ENCODE results near the gene EYS.
"Not testable (repeated sequence)": the region's sequence is repeated elsewhere in the genome, so short reads cannot be mapped to it uniquely, and the experiment has no call there.

The EYS gene

GRCh38 chr6:63912887-63913286, 1794.1 kb downstream of the EYS start:
- Histone ChIP-seq H3K9me3 (ENCODE audit: insufficient read depth, low read length) (no peaks in the 10 kb centered on the region), H3K4me3 (ENCODE audit: insufficient read length, low read depth) (no peak overlapping the region), H3K27me3 (ENCODE audit: insufficient read depth, insufficient read length) (no peaks in the 10 kb centered on the region), H3K9ac (ENCODE audit: insufficient read length, low read depth) (no peak overlapping the region), H3K36me3 (ENCODE audit: insufficient read depth, insufficient read length, low read length) (no peaks in the 10 kb centered on the region), H3K4me1 (ENCODE audit: insufficient read depth, insufficient read length) (no peaks in the 10 kb centered on the region)
- no peak for TF ChIP-seq YY1 (IDR thresholded peaks at IDR 0.05; ENCODE audit: insufficient read depth, insufficient read length)
- no peak for TF ChIP-seq SUZ12 (IDR thresholded peaks at IDR 0.05; ENCODE audit: extremely low read depth, insufficient read depth, insufficient read length)
- TF ChIP-seq ZNF274 (IDR thresholded peaks at IDR 0.05; ENCODE audit: low read depth, low read length), result no peak
- DNase-seq (ENCODE audit: low read depth, low spot score), result no peak

GRCh38 chr6:63910863-63911551, 1796.0 kb downstream of the EYS start:
- DNase-seq (ENCODE audit: low read depth, low spot score), result no peak
- TF ChIP-seq YY1 (IDR thresholded peaks at IDR 0.05; ENCODE audit: insufficient read depth, insufficient read length) (no peak), ZNF274 (IDR thresholded peaks at IDR 0.05; ENCODE audit: low read depth, low read length) (no peak), SUZ12 (IDR thresholded peaks at IDR 0.05; ENCODE audit: extremely low read depth, insufficient read depth, insufficient read length) (no peak)
- H3K4me1 ChIP-seq (ENCODE audit: insufficient read depth, insufficient read length), result no peaks in the 10 kb centered on the region
- H3K36me3 ChIP-seq (ENCODE audit: insufficient read depth, insufficient read length, low read length), result no peaks in the 10 kb centered on the region
- H3K9me3 ChIP-seq (ENCODE audit: insufficient read depth, low read length), result no peaks in the 10 kb centered on the region
- H3K9ac ChIP-seq (ENCODE audit: insufficient read length, low read depth), result no peak overlapping the region
- H3K27me3 ChIP-seq (ENCODE audit: insufficient read depth, insufficient read length), result no peaks in the 10 kb centered on the region
- H3K4me3 ChIP-seq (ENCODE audit: insufficient read length, low read depth), result no peak overlapping the region

- Histone ChIP-seq H3K9ac (ENCODE audit: insufficient read length, low read depth) (no peak overlapping the region), H3K27me3 (ENCODE audit: insufficient read depth, insufficient read length) (no peaks in the 10 kb centered on the region), H3K4me3 (ENCODE audit: insufficient read length, low read depth) (no peak overlapping the region), H3K36me3 (ENCODE audit: insufficient read depth, insufficient read length, low read length) (no peaks in the 10 kb centered on the region), H3K9me3 (ENCODE audit: insufficient read depth, low read length) (no peaks in the 10 kb centered on the region), H3K4me1 (ENCODE audit: insufficient read depth, insufficient read length) (no peaks in the 10 kb centered on the region)
- no peak for DNase-seq (ENCODE audit: low read depth, low spot score)
- TF ChIP-seq SUZ12 (IDR thresholded peaks at IDR 0.05; ENCODE audit: extremely low read depth, insufficient read depth, insufficient read length), result no peak
- TF ChIP-seq YY1 (IDR thresholded peaks at IDR 0.05; ENCODE audit: insufficient read depth, insufficient read length), result no peak
- no peak for TF ChIP-seq ZNF274 (IDR thresholded peaks at IDR 0.05; ENCODE audit: low read depth, low read length)
Observed at GRCh38 chr6:63904650-63905248, 1802.3 kb downstream of the EYS start.

- DNase-seq (ENCODE audit: low read depth, low spot score), result no peak
- H3K4me1 ChIP-seq (ENCODE audit: insufficient read depth, insufficient read length), result no peaks in the 10 kb centered on the region
Observed at GRCh38 chr6:63899550-63899949, 1807.5 kb downstream of the EYS start.

GRCh38 chr6:63897952-63898351, 1809.1 kb downstream of the EYS start:
- no peaks in the 10 kb centered on the region for H3K36me3 ChIP-seq (ENCODE audit: insufficient read depth, insufficient read length, low read length)
- DNase-seq (ENCODE audit: low read depth, low spot score), result no peak
- no peak overlapping the region for H3K9ac ChIP-seq (ENCODE audit: insufficient read length, low read depth)
- H3K27me3 ChIP-seq (ENCODE audit: insufficient read depth, insufficient read length), result no peaks in the 10 kb centered on the region
- TF ChIP-seq SUZ12 (IDR thresholded peaks at IDR 0.05; ENCODE audit: extremely low read depth, insufficient read depth, insufficient read length) (no peak), ZNF274 (IDR thresholded peaks at IDR 0.05; ENCODE audit: low read depth, low read length) (no peak), YY1 (IDR thresholded peaks at IDR 0.05; ENCODE audit: insufficient read depth, insufficient read length) (no peak)
- no peaks in the 10 kb centered on the region for H3K9me3 ChIP-seq (ENCODE audit: insufficient read depth, low read length)
- no peaks in the 10 kb centered on the region for H3K4me1 ChIP-seq (ENCODE audit: insufficient read depth, insufficient read length)
- no peak overlapping the region for H3K4me3 ChIP-seq (ENCODE audit: insufficient read length, low read depth)

More at GRCh38 chr6:63899550-63899949, 1807.5 kb downstream of the EYS start:
- Histone ChIP-seq H3K36me3 (ENCODE audit: insufficient read depth, insufficient read length, low read length) (no peaks in the 10 kb centered on the region), H3K27me3 (ENCODE audit: insufficient read depth, insufficient read length) (no peaks in the 10 kb centered on the region), H3K4me3 (ENCODE audit: insufficient read length, low read depth) (no peak overlapping the region), H3K9me3 (ENCODE audit: insufficient read depth, low read length) (no peaks in the 10 kb centered on the region), H3K9ac (ENCODE audit: insufficient read length, low read depth) (no peak overlapping the region)
- TF ChIP-seq SUZ12 (IDR thresholded peaks at IDR 0.05; ENCODE audit: extremely low read depth, insufficient read depth, insufficient read length) (no peak), ZNF274 (IDR thresholded peaks at IDR 0.05; ENCODE audit: low read depth, low read length) (no peak), YY1 (IDR thresholded peaks at IDR 0.05; ENCODE audit: insufficient read depth, insufficient read length) (no peak)

GRCh38 chr6:63897459-63897858, 1809.6 kb downstream of the EYS start:
- TF ChIP-seq ZNF274 (IDR thresholded peaks at IDR 0.05; ENCODE audit: low read depth, low read length) (no peak), SUZ12 (IDR thresholded peaks at IDR 0.05; ENCODE audit: extremely low read depth, insufficient read depth, insufficient read length) (no peak), YY1 (IDR thresholded peaks at IDR 0.05; ENCODE audit: insufficient read depth, insufficient read length) (no peak)
- no peak overlapping the region for H3K4me3 ChIP-seq (ENCODE audit: insufficient read length, low read depth)
- no peak overlapping the region for H3K9ac ChIP-seq (ENCODE audit: insufficient read length, low read depth)
- H3K9me3 ChIP-seq (ENCODE audit: insufficient read depth, low read length), result no peaks in the 10 kb centered on the region
- H3K27me3 ChIP-seq (ENCODE audit: insufficient read depth, insufficient read length), result no peaks in the 10 kb centered on the region
- no peaks in the 10 kb centered on the region for H3K36me3 ChIP-seq (ENCODE audit: insufficient read depth, insufficient read length, low read length)
- DNase-seq (ENCODE audit: low read depth, low spot score), result no peak
- H3K4me1 ChIP-seq (ENCODE audit: insufficient read depth, insufficient read length), result no peaks in the 10 kb centered on the region

GRCh38 chr6:63888416-63888815, 1818.6 kb downstream of the EYS start:
- Histone ChIP-seq H3K4me1 (ENCODE audit: insufficient read depth, insufficient read length) (no peaks in the 10 kb centered on the region), H3K9ac (ENCODE audit: insufficient read length, low read depth) (no peak overlapping the region), H3K27me3 (ENCODE audit: insufficient read depth, insufficient read length) (no peaks in the 10 kb centered on the region), H3K36me3 (ENCODE audit: insufficient read depth, insufficient read length, low read length) (no peaks in the 10 kb centered on the region), H3K9me3 (ENCODE audit: insufficient read depth, low read length) (no peaks in the 10 kb centered on the region), H3K4me3 (ENCODE audit: insufficient read length, low read depth) (no peak overlapping the region)
- TF ChIP-seq SUZ12 (IDR thresholded peaks at IDR 0.05; ENCODE audit: extremely low read depth, insufficient read depth, insufficient read length), result no peak
- no peak for TF ChIP-seq ZNF274 (IDR thresholded peaks at IDR 0.05; ENCODE audit: low read depth, low read length)
- no peak for TF ChIP-seq YY1 (IDR thresholded peaks at IDR 0.05; ENCODE audit: insufficient read depth, insufficient read length)
- DNase-seq (ENCODE audit: low read depth, low spot score), result no peak

- H3K9me3 ChIP-seq (ENCODE audit: insufficient read depth, low read length); H3K4me1 ChIP-seq (ENCODE audit: insufficient read depth, insufficient read length); H3K27me3 ChIP-seq (ENCODE audit: insufficient read depth, insufficient read length); H3K9ac ChIP-seq (ENCODE audit: insufficient read length, low read depth); DNase-seq (ENCODE audit: low read depth, low spot score); H3K4me3 ChIP-seq (ENCODE audit: insufficient read length, low read depth); H3K36me3 ChIP-seq (ENCODE audit: insufficient read depth, insufficient read length, low read length): not testable (repeated sequence)
Observed at GRCh38 chr6:63887804-63888203, 1819.2 kb downstream of the EYS start.
